T-helper 22 cell (primary cell): ENCODE results near the gene L3MBTL2.
"Not testable (repeated sequence)": the region's sequence is repeated elsewhere in the genome, so short reads cannot be mapped to it uniquely, and the experiment has no call there.

Experiments
- DNase-seq: peaks from one replicate; pipeline ENCODE4 v3.0.0-alpha.2; 2020; ENCODE audit warnings: low read depth

Gene L3MBTL2

DNA sequence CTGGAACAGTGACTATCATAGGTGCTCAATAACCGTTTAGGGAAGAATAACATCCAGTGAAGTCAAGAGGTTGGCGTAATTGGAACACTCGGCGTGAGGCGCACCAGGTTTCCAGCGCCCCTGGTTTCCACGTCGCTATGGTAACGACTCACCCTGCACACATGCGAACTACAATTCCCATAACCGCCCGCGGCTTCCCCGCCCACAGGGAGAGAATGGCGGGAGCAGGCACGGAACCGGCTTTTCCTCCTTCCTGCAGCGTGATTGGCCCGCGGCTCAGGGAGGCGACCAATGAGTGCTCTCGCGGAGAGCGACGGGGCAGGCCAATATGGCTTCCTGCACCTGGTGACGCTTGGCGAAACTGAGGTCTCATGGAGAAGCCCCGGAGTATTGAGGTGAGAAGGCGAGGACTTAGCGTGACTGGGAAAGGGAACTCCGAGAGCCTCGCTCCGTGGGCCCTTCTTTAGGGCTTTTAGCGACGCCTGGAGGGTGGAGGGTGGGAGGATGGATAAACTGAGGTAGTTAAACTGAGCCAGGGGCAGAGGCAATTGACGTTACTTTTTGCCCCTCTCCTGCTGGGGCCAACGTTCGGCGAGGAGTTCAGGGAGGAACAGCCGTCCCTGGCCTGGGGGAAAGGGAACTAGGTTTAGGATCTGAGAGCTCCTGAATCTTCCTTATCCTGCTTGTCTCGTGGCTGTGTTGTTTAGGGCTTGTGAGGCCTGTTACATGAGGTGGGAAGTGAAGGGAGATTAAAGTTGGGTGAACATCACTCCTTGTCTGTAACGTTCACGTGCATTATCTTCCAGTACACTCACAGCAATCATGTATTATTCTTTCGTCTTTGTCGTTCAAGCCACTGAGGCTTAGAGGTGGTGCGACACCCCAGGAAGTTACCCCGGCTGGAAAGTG, at the start of gene L3MBTL2:
L3MBTL2 (plus strand) TSS at position 321 of the 909 bp plus-strand sequence; CDS start at position 372, 51 bp downstream.
- peak; percentile 98 for DNase-seq

DNA sequence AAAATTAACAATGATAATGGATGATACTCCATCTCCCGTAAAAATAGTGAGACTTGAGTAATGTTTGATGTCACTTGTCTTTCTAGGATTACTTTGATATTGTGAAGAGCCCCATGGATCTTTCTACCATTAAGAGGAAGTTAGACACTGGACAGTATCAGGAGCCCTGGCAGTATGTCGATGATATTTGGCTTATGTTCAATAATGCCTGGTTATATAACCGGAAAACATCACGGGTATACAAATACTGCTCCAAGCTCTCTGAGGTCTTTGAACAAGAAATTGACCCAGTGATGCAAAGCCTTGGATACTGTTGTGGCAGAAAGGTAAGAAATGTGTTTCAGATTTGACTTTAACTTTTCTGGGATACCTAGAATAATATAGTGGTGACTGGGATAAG, 48.0 kb upstream of the L3MBTL2 start:
- DNase-seq, result no peak

DNA sequence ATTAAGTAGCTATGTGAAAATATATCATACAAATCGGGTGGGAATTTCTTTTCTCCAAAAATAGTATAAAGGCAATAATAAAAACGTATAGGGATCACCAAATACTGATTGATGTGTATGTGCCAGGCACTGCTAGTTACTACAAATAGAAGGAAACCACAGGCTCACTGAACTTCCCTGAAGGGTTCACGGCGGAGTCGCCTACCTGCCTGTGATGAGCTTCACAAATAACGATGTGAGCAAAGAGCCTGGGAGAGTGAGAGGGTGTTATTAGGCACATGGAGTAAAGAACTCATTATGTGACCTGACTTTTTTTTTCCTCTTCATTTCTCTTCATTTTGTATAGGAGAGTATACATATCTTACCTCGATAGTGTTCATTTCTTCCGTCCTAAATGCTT, 36.0 kb upstream of the L3MBTL2 start:
- DNase-seq, result no peak

DNA sequence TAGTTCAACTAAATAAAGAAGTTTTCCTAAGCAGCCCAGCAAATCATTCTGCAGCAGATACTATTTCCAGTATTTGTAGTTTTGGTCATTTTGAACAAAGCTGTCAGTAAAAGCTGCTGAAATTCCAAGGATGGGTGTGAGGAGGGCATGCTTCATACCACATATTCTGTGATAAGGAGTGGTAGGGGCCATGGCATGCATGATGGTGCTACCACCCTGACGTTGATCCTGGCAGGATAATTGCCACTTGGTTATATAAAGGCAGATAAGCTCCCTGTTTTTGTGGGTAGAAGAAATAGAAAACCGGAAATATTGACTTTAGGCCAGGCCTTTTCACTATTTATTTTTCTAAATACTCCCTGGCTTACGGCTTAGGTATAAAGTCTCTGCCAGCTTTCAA, 33.1 kb upstream of the L3MBTL2 start:
- DNase-seq, result no peak

DNA sequence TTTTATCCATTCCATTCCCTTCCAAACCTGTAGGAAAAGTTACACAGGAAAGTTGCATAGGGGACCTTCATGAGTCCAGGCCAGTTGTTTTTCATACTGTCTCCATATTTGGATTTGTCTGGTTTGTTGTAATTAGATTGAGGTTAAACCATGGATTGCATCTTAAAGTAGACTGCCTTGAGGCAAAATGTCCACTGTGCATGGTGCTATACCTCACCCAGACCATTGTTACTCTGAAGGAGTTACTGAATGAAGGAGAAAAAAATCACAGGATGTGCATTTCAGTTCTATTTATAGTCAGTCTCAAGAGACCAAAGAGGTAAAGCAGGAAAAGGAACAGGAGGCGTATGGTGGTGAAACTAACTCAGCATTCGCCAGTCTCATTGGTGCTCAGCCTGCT, 29.6 kb upstream of the L3MBTL2 start:
- DNase-seq, result no peak

DNA sequence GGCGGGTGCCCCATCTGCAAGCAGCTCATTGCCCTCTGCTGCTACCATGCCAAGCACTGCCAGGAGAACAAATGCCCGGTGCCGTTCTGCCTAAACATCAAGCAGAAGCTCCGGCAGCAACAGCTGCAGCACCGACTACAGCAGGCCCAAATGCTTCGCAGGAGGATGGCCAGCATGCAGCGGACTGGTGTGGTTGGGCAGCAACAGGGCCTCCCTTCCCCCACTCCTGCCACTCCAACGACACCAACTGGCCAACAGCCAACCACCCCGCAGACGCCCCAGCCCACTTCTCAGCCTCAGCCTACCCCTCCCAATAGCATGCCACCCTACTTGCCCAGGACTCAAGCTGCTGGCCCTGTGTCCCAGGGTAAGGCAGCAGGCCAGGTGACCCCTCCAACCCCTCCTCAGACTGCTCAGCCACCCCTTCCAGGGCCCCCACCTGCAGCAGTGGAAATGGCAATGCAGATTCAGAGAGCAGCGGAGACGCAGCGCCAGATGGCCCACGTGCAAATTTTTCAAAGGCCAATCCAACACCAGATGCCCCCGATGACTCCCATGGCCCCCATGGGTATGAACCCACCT, 28.0 kb upstream of the L3MBTL2 start:
- DNase-seq, result no peak

DNA sequence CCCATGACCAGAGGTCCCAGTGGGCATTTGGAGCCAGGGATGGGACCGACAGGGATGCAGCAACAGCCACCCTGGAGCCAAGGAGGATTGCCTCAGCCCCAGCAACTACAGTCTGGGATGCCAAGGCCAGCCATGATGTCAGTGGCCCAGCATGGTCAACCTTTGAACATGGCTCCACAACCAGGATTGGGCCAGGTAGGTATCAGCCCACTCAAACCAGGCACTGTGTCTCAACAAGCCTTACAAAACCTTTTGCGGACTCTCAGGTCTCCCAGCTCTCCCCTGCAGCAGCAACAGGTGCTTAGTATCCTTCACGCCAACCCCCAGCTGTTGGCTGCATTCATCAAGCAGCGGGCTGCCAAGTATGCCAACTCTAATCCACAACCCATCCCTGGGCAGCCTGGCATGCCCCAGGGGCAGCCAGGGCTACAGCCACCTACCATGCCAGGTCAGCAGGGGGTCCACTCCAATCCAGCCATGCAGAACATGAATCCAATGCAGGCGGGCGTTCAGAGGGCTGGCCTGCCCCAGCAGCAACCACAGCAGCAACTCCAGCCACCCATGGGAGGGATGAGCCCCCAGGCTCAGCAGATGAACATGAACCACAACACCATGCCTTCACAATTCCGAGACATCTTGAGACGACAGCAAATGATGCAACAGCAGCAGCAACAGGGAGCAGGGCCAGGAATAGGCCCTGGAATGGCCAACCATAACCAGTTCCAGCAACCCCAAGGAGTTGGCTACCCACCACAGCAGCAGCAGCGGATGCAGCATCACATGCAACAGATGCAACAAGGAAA, 27.3 kb upstream of the L3MBTL2 start:
- no peak for DNase-seq

DNA sequence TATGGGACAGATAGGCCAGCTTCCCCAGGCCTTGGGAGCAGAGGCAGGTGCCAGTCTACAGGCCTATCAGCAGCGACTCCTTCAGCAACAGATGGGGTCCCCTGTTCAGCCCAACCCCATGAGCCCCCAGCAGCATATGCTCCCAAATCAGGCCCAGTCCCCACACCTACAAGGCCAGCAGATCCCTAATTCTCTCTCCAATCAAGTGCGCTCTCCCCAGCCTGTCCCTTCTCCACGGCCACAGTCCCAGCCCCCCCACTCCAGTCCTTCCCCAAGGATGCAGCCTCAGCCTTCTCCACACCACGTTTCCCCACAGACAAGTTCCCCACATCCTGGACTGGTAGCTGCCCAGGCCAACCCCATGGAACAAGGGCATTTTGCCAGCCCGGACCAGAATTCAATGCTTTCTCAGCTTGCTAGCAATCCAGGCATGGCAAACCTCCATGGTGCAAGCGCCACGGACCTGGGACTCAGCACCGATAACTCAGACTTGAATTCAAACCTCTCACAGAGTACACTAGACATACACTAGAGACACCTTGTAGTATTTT, 26.6 kb upstream of the L3MBTL2 start:
- no peak for DNase-seq

DNA sequence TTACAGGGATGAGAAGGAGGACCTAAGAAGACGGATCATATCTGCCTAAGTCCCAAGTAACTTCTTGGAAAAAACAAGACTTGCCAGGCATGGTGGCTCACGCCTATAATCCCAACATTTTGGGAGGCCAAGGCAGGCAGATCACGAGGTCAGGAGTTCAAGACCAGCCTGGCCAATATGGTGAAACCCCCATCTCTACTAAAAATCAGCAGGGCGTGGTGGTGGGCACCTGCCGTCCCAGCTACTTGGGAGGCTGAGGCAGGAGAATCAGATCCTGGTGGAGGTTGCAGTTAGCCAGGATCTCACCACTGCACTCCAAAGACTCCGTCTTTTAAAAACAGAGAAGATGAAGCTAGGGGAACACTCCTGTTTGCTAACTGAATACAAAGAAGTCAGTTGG, 24.8 kb upstream of the L3MBTL2 start:
- DNase-seq, result not testable (repeated sequence)

DNA sequence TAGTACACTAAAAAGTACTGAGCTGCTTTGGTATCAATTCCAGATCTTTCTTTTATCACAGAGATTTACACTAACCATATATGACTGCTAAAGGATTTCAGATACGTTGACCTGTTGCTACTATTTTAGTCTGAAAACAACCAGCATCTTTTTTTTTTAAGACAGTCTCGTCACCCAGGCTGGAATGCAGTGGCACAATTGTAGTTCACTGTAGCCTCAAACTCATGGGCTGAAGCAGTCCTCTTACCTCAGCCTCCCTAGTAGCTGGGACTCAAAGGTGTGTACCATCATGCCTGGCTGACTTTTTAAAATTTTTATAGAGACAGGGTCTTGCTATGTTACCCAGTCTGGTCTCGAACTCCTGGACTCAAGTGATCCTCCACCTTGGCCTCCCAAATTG, 24.2 kb upstream of the L3MBTL2 start:
- DNase-seq, result no peak

DNA sequence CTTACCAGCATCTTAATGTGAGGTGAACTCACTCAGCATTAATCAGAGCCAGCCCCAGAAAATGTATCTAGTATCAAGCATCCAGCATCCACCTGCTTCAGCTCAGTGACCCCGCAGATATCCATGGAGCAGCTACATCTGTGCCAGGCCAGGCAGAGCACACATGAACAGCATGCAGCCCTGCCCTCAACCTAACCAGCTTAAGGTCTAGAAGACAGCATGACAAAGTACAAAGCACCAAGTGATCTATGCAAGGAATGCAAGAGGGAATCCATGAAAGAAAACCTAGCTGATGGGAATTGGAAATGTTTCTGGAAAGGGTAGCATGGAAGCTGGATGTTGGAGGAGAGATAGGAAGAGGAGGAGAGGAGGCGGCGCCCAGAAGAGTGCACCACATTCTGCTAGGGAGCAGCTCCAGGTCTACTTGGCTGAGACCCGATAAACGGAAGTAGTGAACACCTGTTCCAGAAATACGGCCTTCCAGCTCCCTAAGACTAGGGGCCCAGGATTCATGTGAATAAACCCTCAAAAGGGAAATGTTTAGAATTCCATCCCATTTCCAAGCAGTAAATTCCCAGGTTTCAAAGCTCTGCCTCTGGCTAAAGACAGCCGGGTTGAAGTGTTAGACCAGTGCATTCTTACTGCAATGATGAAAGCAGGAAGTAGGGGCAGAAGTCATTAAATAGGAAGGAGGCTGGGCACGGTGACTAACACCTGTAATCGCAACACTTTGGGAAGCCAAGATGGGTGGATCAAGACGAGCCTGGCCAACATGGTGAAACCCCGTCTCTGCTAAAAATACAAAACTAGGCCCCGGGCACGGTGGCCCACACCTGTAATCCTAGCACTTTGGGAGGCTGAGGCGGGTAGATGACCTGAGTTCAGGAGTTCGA, 23.5 kb upstream of the L3MBTL2 start:
- no peak for DNase-seq

DNA sequence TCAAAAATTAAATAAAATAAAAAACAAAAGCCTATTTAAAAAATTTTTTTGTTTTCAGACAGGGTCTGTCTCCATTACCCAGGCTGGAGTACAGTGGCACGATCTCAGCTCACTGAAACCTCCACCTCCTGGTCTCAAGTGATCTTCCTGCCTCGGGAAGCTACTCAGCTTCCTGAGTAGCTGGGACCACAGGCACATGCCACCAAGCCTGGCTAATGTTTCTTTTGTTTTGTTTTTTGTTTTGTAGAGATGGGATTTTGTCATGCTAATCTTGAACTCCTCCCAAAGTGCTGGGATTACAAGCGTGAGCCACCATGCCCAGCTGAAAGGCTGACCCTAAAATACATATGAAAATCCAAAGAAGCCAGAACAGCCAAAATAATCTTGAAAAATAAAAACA, 20.4 kb upstream of the L3MBTL2 start:
- no peak for DNase-seq

DNA sequence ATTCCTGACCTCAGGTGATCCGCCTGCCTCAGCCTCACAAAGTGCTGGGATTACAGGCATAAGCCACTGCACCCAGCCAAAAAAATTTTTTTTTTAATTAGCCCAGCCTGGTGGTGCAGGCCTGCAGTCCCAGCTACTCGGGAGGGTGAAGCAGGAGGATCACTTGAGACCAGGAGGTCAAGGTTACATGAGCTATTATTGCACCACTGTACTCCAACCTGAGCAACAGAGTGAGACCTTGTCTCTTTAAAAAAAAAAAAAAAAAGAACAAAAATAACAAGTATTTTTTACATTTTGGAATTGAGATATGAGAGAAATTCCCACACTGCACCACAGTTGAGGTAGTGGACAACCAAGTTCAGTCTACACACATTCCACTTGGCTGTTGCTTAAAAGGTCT, 13.6 kb upstream of the L3MBTL2 start:
- no peak for DNase-seq

DNA sequence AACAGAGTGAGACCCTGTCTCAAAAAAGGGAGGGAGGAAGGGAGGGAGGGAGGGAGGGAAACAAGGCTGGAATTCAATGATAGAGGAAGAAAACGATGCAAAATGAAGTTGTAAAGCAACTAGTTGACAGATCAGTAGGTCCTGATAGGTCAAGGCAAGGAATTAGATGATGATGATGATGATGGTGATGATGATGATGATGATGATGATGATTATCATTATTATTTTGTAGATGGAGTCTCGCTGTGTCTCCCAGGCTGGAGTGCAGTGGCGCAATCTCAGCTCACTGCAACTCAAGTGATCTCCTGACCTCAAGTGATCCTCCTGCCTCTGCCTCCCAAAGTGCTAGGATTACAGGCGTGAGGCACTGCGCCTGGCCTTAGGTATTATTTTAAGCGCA, 11.3 kb upstream of the L3MBTL2 start:
- no peak for DNase-seq

DNA sequence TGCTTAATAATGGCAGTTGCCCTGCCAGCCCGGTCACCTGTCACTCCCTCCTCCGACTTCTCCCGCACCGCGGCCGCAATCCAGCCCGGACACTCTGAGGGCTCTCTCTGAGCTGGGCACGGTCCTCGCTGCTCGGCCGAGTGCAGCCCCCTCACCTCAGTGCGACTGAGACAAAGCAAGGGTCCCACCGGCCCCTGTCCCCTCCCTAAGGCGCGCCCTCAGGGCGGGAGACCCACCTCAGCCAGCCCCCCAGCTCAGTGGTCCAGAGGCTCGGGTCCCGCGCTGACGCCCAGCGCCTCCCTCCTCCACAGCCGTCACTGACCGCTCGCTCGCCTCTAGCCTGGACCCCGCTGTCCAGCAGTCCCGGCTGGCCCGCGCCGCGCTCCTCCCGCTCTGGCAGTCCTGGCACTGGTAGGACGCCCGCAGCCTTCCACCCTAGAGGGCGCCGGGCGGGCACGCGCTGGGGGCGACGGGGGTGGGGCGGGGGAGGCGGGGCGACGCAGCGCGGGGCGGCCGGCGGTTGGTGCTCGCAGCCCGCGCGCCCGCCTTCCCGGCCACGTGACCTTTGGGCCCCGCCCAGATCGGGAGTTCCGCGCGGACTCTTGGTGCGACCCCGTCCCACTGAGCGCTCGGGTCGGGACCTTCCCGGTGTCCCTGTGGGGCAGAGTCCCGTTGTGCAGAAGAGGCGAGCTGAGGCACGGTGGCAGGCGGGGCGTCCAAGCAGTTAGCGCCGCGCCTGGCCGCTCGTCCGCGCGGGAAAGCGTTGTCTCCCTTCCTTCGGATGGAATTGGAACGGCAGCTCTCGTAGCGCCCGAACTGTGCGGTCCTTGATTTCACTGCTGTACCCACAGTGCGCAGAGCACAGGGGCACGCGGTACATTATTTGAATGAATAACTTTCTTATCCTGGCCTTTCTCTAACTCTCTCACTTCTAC, 7.8 kb upstream of the L3MBTL2 start:
- DNase-seq, result peak; percentile 74

DNA sequence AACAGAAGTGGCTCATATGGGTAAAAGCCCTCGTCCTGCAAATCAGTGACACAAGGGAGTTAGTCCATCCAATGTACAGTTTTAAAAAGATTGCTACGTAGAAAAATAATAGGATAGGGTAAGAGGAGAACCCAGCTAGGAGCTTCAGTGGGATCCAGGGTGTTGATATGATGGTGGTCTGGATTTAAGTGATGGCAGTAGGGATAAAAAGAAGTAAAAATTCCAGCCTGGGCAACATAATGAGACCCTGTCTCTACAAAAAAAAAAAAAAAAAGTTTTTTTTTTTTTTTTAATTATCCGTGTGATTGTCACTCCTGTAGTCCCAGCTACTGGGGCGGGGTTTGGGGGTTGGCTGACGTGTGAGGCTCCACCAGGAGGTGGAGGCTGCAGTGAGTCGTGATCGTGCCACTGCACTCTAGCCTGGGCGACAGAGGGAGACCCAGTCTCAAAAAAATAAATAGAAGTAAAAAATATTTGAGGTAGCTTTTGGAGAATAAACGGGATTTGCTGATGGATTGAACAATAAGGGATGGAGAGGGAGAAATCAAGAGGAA, 7.0 kb upstream of the L3MBTL2 start:
- DNase-seq, result peak; percentile 30

DNA sequence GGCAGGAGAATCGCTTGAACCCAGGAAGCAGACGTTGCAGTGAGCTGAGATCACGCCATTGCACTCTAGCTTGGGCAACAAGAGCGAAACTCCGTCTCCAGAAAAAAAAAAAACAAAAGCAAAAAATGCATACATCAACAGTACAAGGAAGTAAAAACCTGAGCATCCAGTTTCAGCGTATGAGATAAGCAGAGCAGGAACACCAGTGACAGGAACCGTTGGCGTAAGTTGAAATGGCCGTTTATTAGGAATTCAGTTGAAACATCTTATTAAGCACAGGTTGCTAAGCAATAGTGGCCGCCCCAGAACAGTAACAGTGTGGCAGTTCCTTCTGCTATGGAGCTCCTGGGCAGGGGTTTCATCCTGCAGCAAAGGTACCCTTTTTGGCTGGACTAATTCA, 4.0 kb upstream of the L3MBTL2 start:
- no peak for DNase-seq

DNA sequence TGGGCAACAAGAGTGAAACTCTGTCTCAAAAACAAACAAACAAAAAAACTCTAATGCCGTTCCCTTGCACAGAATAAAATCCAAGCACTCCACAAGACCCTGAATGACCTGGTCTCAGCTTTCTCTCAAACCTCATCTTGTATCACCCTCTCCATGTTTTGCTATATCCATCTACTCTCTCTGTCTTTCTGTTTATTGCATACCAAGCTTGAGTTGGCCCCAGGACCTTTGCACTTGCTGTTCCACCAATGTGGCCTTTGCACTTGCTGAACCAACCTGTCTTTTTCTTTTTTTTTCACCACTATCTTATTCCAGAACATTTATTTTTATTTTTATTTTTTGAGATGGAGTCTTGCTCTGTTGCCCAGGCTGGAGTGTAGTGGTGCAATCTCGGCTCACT, 2.0 kb upstream of the L3MBTL2 start:
- no peak for DNase-seq

DNA sequence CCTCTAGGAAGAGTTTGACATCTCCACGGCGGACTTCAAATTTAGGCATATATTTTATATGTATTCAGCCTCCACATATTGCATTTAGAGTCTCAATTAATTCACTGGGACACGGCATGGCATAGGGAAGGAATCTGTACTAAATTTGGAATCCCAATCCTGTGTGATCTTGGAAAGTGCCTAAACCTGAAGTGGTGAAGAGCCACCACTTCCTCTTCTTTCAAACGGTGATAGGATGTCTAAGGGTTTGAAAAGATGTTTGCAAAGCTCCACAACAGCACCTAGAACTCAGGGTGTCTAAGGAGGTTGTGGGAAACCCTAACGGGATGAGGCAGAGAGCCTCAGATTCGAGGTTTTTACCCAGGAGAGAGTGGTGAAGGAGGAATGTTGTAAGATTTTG, 1.0 kb upstream of the L3MBTL2 start:
- no peak for DNase-seq

DNA sequence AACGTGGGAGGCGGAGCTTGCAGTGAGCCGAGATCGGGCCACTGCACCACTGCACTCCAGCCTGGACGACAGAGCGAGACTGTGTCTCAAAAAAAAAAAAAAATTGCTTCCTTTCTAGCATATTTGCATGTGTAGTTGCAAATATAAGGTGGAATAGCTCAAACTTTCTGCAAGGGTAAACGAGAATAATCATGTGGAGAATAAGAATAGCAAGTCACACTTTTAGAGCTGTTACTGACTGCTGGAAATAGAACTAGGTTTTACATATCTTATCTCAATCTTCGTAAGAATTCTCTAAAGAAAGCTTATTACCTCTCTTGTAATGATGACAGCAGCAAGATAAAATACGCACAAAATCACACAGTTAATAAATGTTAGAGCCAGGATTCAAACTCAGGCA, 1.6 kb downstream of the L3MBTL2 start:
- DNase-seq, result no peak
